Ramos (cell line): ENCODE results near the gene LRTM1.

Experiments
- in situ Hi-C: fragments of 300-500 bp; cut with MboI; formaldehyde crosslinking; loops from one replicate; pipeline ENCODE4 v1.14.3; 2022; ENCODE audit warnings: low sequenced_read_pairs; ENCODE audit not compliant: unreplicated experiment

LRTM1 gene

GRCh38 chr3:54899273-54899672, 28.6 kb downstream of the LRTM1 start:
- in situ Hi-C loops: no loop called here

DNA sequence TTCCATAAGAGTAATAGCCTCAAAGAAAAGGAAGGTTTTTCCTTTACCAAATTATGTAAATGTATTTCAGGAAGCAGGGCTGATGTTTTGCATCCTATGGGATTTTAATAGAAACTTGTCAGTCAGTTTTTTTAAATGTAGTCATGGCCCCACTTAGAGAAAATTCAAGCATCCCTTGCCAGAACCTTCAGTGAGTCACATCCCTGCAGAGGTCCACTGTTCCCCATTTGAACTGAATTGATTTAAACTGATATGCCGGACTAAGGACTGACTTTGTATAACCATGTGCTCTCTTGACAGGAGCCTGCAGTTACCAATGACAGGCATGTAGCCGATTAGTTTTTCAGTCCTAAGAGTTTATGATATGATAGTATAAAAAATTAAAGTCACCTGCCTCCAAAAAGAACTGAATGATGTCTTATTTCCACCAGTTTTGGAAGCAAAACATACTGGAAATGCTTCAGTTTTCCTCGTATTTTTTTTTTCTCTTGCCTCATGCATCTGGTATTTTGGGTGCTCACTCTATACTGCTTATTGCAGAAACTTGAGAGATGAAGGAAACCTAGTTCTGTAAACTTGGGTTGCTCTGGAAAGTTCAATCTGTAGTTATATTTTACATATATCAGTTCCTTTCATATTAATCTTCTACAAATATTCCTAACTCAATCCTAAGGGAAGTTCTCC, 30.7 kb downstream of the LRTM1 start:
- in situ Hi-C loops: no loop called here

DNA sequence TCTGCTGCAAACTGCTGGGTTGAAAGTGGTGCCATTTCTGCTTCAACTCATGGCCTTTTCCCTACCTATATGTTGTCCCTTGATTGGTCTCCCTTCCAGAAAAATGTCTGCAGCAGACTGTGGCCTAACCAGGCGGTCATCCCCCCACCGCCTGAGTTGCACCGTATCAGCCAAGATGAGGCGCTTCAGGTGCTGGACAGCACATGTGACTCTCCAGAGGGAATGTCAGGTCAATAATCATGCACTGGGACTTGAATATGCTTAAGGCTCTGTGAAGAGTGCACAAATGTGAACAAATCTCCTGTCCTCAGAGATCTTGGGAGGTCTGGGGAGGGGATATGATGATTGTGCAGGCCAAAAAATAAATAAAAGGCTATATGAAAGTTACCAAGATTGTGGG, 32.2 kb downstream of the LRTM1 start:
- in situ Hi-C loops: no loop called here

DNA sequence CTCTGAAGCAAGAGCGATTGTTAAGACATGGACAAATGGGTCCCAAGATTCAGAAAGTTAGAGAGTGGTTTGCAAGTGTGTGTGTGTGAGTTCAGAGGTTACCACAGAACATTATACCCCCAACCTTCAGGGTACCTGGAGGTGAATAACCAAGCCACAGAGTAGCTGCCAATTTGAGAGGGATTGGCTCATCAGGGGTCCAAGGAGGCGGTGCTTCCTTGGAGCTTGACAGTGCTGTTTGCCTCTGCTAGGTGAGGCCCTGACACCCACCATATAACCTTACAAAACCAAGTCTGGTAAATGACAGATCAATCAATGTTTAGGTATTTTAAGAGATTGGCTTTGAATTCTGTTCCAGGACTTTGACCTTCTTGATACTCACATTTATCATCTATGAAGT, 35.7 kb downstream of the LRTM1 start:
- in situ Hi-C loops: no loop called here

DNA sequence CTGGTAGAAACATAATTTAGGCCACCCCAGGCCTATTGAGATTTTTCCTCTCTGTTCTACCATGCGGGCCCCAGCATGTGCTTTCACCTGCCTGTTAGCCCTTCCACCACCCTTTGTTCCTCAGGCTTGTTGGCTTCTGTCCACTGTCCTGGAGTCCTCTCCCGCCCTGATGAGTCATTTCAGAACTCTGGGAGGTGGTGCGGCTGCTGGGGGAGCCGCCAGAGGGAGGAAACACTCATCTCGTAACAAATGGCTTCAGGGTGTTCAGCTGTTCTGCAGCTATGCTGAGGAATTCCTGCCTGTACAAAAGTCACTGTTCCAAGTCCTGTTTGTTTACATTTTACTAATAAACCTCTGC, 36.3 kb downstream of the LRTM1 start:
- in situ Hi-C loops: no loop called here

DNA sequence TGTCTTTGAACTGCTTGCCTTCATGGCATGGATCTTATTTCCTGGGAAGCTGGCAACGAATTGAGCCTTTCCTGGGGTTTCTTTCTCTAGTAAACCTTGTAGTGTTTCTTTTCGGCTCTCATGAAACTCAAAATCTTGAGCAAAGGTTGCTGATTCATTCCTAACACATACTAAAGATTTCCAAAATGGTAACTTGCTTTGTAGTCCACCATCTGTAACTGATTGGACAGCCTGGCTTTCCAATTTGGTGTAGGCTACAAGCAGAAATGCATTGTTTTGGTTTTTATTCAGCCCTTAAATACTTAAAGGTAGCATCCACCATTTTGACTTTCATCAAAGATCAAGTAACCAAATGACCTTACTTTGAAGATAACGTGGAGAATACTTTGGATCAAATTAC, 38.1 kb downstream of the LRTM1 start:
- in situ Hi-C loops: no loop called here

- in situ Hi-C loops: no loop called here
Measured at GRCh38 chr3:54888873-54889272, 39.0 kb downstream of the LRTM1 start.

DNA sequence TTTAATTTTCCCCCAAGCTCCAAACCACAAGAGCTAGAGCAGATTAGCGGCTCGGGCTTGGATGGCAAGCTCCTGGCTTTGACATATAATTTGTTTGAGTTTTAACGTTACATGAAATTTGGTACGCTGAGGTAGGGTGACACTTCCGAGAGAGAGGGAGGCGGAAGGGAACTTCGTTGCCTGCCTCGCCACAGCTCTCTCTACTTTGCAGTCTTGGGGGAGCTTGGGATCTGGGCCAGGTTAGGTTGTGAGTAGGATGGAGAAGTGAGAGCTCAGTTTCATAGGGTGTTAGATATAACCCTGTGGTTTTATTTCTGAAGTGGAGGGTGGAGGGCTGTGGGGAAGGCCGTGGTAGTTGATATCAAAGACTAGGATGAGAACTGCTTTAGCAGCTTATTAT, 39.7 kb downstream of the LRTM1 start:
- in situ Hi-C loops: no loop called here

DNA sequence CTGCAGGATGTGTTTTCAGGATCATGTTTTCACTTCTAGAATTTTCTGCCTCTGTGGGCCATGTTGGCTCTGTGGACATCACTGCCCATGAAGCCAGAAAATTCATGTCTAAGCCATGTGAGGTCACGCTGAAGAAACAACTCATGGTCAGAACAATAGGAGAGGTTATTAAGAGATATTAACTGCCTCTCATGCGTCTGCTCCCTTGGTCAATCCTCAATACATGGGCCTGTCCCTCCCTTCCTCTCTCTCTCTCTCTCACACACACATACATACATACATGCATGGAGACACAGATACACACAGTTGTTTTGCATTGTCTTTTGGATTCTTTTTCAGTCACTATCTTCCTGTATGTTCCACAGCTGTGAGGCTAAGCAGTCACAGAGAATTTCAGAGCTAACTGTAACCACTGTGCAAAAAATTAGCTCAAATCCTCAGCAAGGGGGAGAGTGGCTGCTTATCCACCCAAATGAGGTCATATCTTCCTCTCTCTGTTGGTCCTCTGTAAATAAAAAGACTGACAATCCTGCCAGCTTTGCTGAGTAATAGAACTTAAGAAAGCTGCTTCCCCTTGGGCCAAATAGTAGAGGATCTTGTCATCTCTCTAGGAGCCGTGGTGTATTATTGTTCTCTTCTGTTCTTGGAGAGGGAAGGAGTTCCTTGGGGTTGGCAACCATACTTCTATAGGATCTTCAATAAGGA, 45.6 kb downstream of the LRTM1 start:
- in situ Hi-C loops: no loop called here

DNA sequence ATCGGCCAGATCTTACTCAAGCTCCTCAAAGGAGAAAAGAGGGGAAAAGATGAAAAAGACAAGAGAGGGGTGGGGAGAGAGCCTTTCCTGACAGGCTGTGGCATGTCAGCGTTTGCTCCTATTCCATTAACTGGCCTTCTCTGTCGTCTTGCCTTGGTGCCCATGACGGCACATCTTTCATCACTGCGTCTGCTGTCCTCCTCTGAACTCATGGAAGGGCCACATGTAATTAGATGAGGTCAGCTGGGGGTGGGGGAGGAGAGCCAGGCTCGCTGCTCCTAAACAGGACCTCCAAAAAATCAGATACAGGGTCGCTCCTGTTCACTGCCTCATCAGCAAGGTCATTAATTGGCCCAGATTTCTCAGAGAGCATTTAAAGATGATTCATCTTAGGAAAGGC, 49.7 kb downstream of the LRTM1 start:
- in situ Hi-C loops: no loop called here

DNA sequence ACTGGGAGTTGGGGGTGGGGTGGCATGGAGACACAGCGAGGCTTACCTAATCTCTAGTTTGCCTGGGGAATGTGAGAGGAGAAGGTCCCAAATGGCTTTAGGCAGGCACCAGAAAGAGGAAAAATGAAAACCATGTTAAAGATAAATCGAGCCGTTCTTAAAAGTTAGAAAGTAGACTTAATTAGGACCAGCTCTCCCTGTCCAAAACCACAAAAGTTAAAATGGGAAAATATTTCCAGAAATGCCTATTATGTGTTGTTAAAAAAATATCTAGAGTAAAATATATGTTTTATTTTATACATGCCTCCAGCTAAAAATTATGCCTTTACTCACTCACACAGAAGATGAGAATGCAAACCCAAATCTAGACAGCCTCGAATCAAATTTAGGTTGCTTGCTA, 50.1 kb downstream of the LRTM1 start:
- in situ Hi-C loops: no loop called here

DNA sequence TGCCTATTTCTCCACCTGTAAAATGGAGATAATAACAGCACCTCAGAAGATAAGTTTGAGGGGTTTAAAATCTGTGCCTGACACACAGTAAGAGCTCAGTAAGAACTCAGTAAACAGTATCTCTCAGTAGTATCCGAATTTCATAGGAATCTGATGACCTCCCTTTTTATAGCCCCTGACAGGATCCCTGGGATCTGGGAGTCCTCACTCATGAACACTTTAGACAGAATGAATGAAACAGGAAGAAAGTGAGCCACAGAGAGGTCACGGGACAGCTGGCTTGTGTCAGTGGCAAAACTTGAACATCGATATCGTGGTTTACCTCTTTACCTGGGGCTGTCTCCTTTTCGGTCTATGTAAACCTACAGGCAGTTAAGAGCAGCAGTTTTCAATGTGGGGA, 51.2 kb downstream of the LRTM1 start:
- in situ Hi-C loops: no loop called here

GRCh38 chr3:54875596-54876268, 52.1 kb downstream of the LRTM1 start:
- in situ Hi-C loops: no loop called here

GRCh38 chr3:54874816-54875556, 52.9 kb downstream of the LRTM1 start:
- in situ Hi-C loops: no loop called here

GRCh38 chr3:54873059-54874010, 54.5 kb downstream of the LRTM1 start:
- in situ Hi-C loops: no loop called here

GRCh38 chr3:54871867-54872266, 56.0 kb downstream of the LRTM1 start:
- in situ Hi-C loops: no loop called here

GRCh38 chr3:54870423-54870822, 57.4 kb downstream of the LRTM1 start:
- in situ Hi-C loops: no loop called here
